Peyer's patch (tissue), 4 donors: ENCODE results near the gene ASXL3.

ENCODE experiments used
- POLR2A ChIP-seq, 2 donors: fragments of 450-650 bp; IDR thresholded peaks; one replicate each; pipeline ENCODE4 v1.5.1; 2017; ENCODE audit warnings: antibody characterized with exemption in 2 of 2, mild to moderate bottlenecking in 2 of 2, moderate library complexity in 2 of 2
- TF ChIP-seq, protein P1 (sequence below), 6 experiments: fragments of 450-650 bp in 4 of 6; fragments of 200-600 bp in 2 of 6; sonication (generic) in 1 of 6; IDR thresholded peaks; one replicate each; pipeline ENCODE4 v1.5.1; 2017 to 2019; ENCODE audit warnings: antibody characterized with exemption in 6 of 6, mild to moderate bottlenecking in 3 of 6, moderate library complexity in 1 of 6

DNA sequence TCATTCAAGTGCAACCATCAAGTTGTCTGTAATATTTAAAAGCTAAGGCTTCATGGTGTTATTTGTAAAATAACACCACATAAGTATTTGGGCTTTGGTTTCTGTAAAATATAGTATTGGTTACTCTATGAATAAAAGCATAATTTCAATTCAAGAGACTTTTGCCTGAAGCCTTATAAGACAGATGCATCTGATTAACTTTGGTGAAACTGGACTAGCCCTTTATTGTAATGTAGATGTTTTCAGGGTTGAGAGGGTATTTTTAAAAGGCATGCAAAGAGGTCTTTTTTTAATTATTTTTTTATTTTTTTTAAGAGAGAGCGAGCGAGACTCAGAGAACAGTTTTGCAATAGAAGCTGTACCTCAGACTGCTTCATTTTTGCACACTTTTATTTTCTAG lies 66.5 kb downstream of the ASXL3 start:
- TF ChIP-seq, protein P1, sequence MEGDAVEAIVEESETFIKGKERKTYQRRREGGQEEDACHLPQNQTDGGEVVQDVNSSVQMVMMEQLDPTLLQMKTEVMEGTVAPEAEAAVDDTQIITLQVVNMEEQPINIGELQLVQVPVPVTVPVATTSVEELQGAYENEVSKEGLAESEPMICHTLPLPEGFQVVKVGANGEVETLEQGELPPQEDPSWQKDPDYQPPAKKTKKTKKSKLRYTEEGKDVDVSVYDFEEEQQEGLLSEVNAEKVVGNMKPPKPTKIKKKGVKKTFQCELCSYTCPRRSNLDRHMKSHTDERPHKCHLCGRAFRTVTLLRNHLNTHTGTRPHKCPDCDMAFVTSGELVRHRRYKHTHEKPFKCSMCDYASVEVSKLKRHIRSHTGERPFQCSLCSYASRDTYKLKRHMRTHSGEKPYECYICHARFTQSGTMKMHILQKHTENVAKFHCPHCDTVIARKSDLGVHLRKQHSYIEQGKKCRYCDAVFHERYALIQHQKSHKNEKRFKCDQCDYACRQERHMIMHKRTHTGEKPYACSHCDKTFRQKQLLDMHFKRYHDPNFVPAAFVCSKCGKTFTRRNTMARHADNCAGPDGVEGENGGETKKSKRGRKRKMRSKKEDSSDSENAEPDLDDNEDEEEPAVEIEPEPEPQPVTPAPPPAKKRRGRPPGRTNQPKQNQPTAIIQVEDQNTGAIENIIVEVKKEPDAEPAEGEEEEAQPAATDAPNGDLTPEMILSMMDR (IDR thresholded peaks at IDR 0.05): no peak
- no peak for TF ChIP-seq POLR2A (IDR thresholded peaks at IDR 0.05)
